ENCODE results near the gene CASQ2.

The CASQ2 gene

GRCh38 chr1:115656461-115657077 lies 111.9 kb downstream of the CASQ2 start:
- DNase-seq: no peak

GRCh38 chr1:115655916-115656315 lies 112.6 kb downstream of the CASQ2 start:
- DNase-seq: no peak

GRCh38 chr1:115655306-115655663 lies 113.2 kb downstream of the CASQ2 start:
- no peak for DNase-seq

GRCh38 chr1:115654663-115655305 lies 113.7 kb downstream of the CASQ2 start:
- no peak for DNase-seq

GRCh38 chr1:115654125-115654524 lies 114.4 kb downstream of the CASQ2 start:
- no peak for DNase-seq

GRCh38 chr1:115652236-115652788 lies 116.2 kb downstream of the CASQ2 start:
- no peak for DNase-seq

- no peak for DNase-seq
These were observed 117.1 kb downstream of the CASQ2 start for GRCh38 chr1:115651391-115651790.

GRCh38 chr1:115650961-115651360 lies 117.6 kb downstream of the CASQ2 start:
- no peak for DNase-seq
